Pancreas (tissue), 10 donors: ENCODE data around the gene TMC5. TPM values are rescaled to one million over a fixed set of nuclear protein-coding genes. Genes with fewer than 3 reads are reported as not detected.

ENCODE experiments used
- ATAC-seq, 4 donors: fragments of 200-7000 bp; cut with Tn5 transposase; one replicate each; pipeline versions ENCODE4 v1.8.0 to v1.9.1; 2020; ENCODE audit warnings: mild to moderate bottlenecking in 4 of 4, moderate library complexity in 4 of 4
- DNase-seq, 6 donors: peaks; one replicate each; pipeline ENCODE4 v3.0.0-alpha.2; 2020
- FAIRE-seq: peaks from 2 replicates; lab custom pipeline; 2012; peaks lifted over from hg19 to GRCh38; lab: Jason Lieb, UNC
- H3K27ac ChIP-seq, 4 donors: fragments of 200-600 bp; sonication (generic); 1 replicate in 3 of 4; 2 replicates in 1 of 4; pipeline versions ENCODE4 v1.5.0 to v1.8.0; 2020
- H3K27me3 ChIP-seq, 4 donors: fragments of 200-600 bp; one replicate each; pipeline ENCODE4 v1.8.0; 2021
- H3K36me3 ChIP-seq, 3 donors: fragments of 200-600 bp; sonication (generic) in 1 of 3; one replicate each; pipeline versions ENCODE4 v1.5.0 to v1.8.0; 2020 to 2021
- H3K4me1 ChIP-seq, 3 donors: fragments of 200-600 bp; one replicate each; pipeline ENCODE4 v1.8.0; 2021
- H3K4me3 ChIP-seq, 4 donors: fragments of 200-600 bp; sonication (generic) in 2 of 4; one replicate each; pipeline versions ENCODE4 v1.5.0 to v1.8.0; 2020 to 2021
- H3K9me3 ChIP-seq, 4 donors: fragments of 200-600 bp; one replicate each; pipeline ENCODE4 v1.8.0; 2021
- WGBS, 2 donors: extraction: QIAGEN DNeasy Blood & Tissue Kit; methylation state at CpG; one replicate each; pipeline ENCODE4 v1.1.7; 2013; 5-methylcytosine and 5-hydroxymethylcytosine counted together
- intact Hi-C, 3 donors: fragments of 100-400 bp; cut with DNase I; formaldehyde crosslinking; loops; one replicate each; pipeline versions ENCODE4 v1.11.1 to v1.14.2; 2022
- polyA plus RNA-seq, 2 donors: library from polyadenylated mRNA; stranded (reverse); fragments of 200-250 nt; gene quantifications; one replicate each; pipeline ENCODE4 v1.2.3, GENCODE V29; 2013
- total RNA-seq, 6 donors: library from RNA; stranded (reverse); fragmentation: NEBNext Ultra II Directional in 4 of 6; extraction: Animal tissue kit (Norgen Biotek cat#: 25700) in 4 of 6; gene quantifications; one replicate each; pipeline versions ENCODE4 v1.2.1 to v1.2.4, GENCODE V29; 2021 to 2023
- TF ChIP-seq, protein P1 (sequence below), 4 donors: fragments of 200-600 bp; sonication (generic) in 3 of 4; IDR thresholded peaks; one replicate each; pipeline versions ENCODE4 v1.5.0 to v1.8.0; 2021; ENCODE audit warnings: antibody characterized with exemption in 4 of 4
- donor health status: healthy with polysubstance abuse.
- donor health status: DM: no; HTN: no; CAD: no; lungs with moderate emphysema.
- donor health status: DM: no; HTN: no; CAD: no.
- donor health status: control.
- donor health status: control.
- donor health status: Bipolar disorder and iron deficiency.
- donor health status: DM: yes; HTN: yes; CAD: no.
- donor health status: DM: no; HTN: no; CAD: no.
- donor health status: DM: no; HTN: no; CAD: no.
- donor health status: DM: yes; HTN: yes; CAD: no.

The TMC5 gene
- total and polyA plus RNA-seq, 8 donors, result 1.3 to 24.8 (median 5.3) TPM

DNA sequence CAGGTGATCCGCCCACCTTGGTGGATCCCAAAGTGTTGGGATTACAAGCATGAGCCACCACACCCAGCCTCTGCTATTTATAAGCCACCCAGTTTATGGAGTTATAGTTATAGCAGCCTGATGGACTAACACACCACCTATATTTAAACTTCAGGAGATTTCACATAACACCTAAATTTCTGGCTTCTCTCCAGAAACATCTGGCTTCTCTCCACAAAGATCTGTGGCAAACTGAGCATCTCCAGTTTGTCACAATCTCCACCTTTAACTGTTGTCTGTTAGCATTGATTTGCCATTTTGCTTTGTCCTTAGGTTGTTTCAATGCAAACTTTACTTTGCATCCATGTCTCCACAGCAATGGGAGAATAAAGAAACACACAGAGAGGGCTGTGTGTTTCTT is 64.6 kb downstream of the TMC5 start:
- intact Hi-C loops, result no loop called here
- DNase-seq (no peak), FAIRE-seq (no peak), ATAC-seq (no peak)
- H3K4me1 ChIP-seq, result no peaks in the 10 kb centered on the region
- no peaks in the 10 kb centered on the region for H3K9me3 ChIP-seq
- WGBS, 2 donors, result 78 to 93% methylated on average over 1 of the region's 1 CpG
- TF ChIP-seq, protein P1, sequence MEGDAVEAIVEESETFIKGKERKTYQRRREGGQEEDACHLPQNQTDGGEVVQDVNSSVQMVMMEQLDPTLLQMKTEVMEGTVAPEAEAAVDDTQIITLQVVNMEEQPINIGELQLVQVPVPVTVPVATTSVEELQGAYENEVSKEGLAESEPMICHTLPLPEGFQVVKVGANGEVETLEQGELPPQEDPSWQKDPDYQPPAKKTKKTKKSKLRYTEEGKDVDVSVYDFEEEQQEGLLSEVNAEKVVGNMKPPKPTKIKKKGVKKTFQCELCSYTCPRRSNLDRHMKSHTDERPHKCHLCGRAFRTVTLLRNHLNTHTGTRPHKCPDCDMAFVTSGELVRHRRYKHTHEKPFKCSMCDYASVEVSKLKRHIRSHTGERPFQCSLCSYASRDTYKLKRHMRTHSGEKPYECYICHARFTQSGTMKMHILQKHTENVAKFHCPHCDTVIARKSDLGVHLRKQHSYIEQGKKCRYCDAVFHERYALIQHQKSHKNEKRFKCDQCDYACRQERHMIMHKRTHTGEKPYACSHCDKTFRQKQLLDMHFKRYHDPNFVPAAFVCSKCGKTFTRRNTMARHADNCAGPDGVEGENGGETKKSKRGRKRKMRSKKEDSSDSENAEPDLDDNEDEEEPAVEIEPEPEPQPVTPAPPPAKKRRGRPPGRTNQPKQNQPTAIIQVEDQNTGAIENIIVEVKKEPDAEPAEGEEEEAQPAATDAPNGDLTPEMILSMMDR (IDR thresholded peaks at IDR 0.05), result no peak
- no peak overlapping the region for H3K27ac ChIP-seq
- H3K4me3 ChIP-seq, result no peak overlapping the region
- H3K36me3 ChIP-seq, result no peaks in the 10 kb centered on the region
- H3K27me3 ChIP-seq, result no peaks in the 10 kb centered on the region

DNA sequence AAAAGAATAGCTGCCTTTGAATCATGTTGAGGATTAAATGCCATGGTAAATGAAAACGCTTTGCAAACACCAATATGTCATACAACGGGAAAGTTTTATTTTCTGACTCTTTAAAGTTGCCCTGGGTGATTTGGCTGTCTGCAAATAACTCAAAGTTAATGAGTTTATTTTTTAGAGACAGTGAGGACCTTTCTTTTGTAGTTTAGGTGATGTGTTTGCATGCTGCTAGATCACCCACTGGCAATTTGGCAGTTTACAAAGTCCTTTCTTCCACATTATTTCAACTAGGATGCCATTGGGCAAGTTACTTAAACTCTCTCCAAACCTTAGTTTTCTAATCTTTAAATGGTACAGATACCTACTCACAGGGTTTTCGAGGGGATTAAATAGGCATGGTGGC is 66.4 kb downstream of the TMC5 start:
- H3K27me3 ChIP-seq, result no peaks in the 10 kb centered on the region
- intact Hi-C loops, result no loop called here
- 81% methylated on average over 3 of the region's 3 CpGs for WGBS, 2 donors
- DNase-seq, result no peak
- H3K36me3 ChIP-seq, result no peaks in the 10 kb centered on the region
- no peak for FAIRE-seq
- no peaks in the 10 kb centered on the region for H3K9me3 ChIP-seq
- H3K27ac ChIP-seq, result no peak overlapping the region
- H3K4me3 ChIP-seq, result no peak overlapping the region
- no peaks in the 10 kb centered on the region for H3K4me1 ChIP-seq
- TF ChIP-seq, protein P1 (IDR thresholded peaks at IDR 0.05), result no peak
- ATAC-seq, result no peak

- H3K36me3 ChIP-seq, result no peaks in the 10 kb centered on the region
- H3K4me1 ChIP-seq, result no peaks in the 10 kb centered on the region
- ATAC-seq, result no peak
- no peak overlapping the region for H3K27ac ChIP-seq
- FAIRE-seq, result no peak
- H3K4me3 ChIP-seq, result no peak overlapping the region
- DNase-seq, result no peak
- no peaks in the 10 kb centered on the region for H3K27me3 ChIP-seq
- intact Hi-C loops, result no loop called here
- 82 to 88% methylated on average over 5 of the region's 5 CpGs for WGBS, 2 donors
- no peaks in the 10 kb centered on the region for H3K9me3 ChIP-seq
- TF ChIP-seq, protein P1 (IDR thresholded peaks at IDR 0.05), result no peak
Observed at GRCh38 chr16:19485611-19486010, 67.9 kb downstream of the TMC5 start.

- no peaks in the 10 kb centered on the region for H3K4me1 ChIP-seq
- intact Hi-C loops, result no loop called here
- ATAC-seq (no peak), FAIRE-seq (no peak), DNase-seq (no peak)
- no peaks in the 10 kb centered on the region for H3K9me3 ChIP-seq
- no peaks in the 10 kb centered on the region for H3K36me3 ChIP-seq
- no peaks in the 10 kb centered on the region for H3K27me3 ChIP-seq
- no peak overlapping the region for H3K27ac ChIP-seq
- 62 to 84% methylated on average over 4 of the region's 4 CpGs for WGBS, 2 donors
- TF ChIP-seq, protein P1 (IDR thresholded peaks at IDR 0.05), result no peak
- H3K4me3 ChIP-seq, result no peak overlapping the region
Observed at GRCh38 chr16:19486051-19486450, 68.4 kb downstream of the TMC5 start.

GRCh38 chr16:19486750-19487325 is 69.2 kb downstream of the TMC5 start:
- intact Hi-C loops, result no loop called here
- DNase-seq (no peak), ATAC-seq (peak in 2 of 4 donors; percentile 22 to 23), FAIRE-seq (no peak)
- 75 to 83% methylated on average over 10 of the region's 10 CpGs for WGBS, 2 donors
- Histone ChIP-seq H3K27me3 (no peaks in the 10 kb centered on the region), H3K4me1 (no peaks in the 10 kb centered on the region), H3K36me3 (no peaks in the 10 kb centered on the region), H3K9me3 (no peaks in the 10 kb centered on the region), H3K4me3 (no peak overlapping the region), H3K27ac (no peak overlapping the region)
- TF ChIP-seq, protein P1 (IDR thresholded peaks at IDR 0.05), result no peak
